ENCODE results near the gene GRK5.
A peak's percentile ranks its signal among the peaks of the same experiment; 100 is the strongest.

Gene GRK5

GRCh38 chr10:119494236-119495020, 287.1 kb downstream of the GRK5 start:
- H3K4me3 ChIP-seq = no peak overlapping the region
- no peak for TF ChIP-seq FOXP2 (optimal IDR thresholded peaks at IDR 0.05; ENCODE audit: control extremely low read depth, extremely low read length, insufficient read depth)
- TF ChIP-seq EZH2 (IDR thresholded peaks at IDR 0.05) = no peak
- TF ChIP-seq POLR2AphosphoS5 (IDR thresholded peaks at IDR 0.05; ENCODE audit: borderline replicate concordance, low read depth, low read length) = no peak
- no peak for DNase-seq (ENCODE audit: low read depth, low spot score)
- H3K9ac ChIP-seq (ENCODE audit: insufficient read length) = no peak overlapping the region
- no peak overlapping the region for H3K27ac ChIP-seq
- H3K9me3 ChIP-seq (ENCODE audit: low read depth, low read length) = no peaks in the 10 kb centered on the region
- H3K36me3 ChIP-seq (ENCODE audit: insufficient read depth, low read length) = no peaks in the 10 kb centered on the region

- Histone ChIP-seq H3K9ac (ENCODE audit: insufficient read length) (no peak overlapping the region), H3K27ac (no peak overlapping the region), H3K4me3 (no peak overlapping the region), H3K9me3 (ENCODE audit: low read depth, low read length) (no peaks in the 10 kb centered on the region), H3K36me3 (ENCODE audit: insufficient read depth, low read length) (no peaks in the 10 kb centered on the region)
- DNase-seq (ENCODE audit: low read depth, low spot score) = no peak
- TF ChIP-seq FOXP2 (optimal IDR thresholded peaks at IDR 0.05; ENCODE audit: control extremely low read depth, extremely low read length, insufficient read depth) = no peak
- no peak for TF ChIP-seq POLR2AphosphoS5 (IDR thresholded peaks at IDR 0.05; ENCODE audit: borderline replicate concordance, low read depth, low read length)
- no peak for TF ChIP-seq EZH2 (IDR thresholded peaks at IDR 0.05)
Observed at GRCh38 chr10:119495021-119495505, 287.7 kb downstream of the GRK5 start.

GRCh38 chr10:119495545-119495944, 288.2 kb downstream of the GRK5 start:
- no peak overlapping the region for H3K27ac ChIP-seq
- DNase-seq (ENCODE audit: low read depth, low spot score) = no peak
- H3K9ac ChIP-seq (ENCODE audit: insufficient read length) = no peak overlapping the region
- no peak overlapping the region for H3K4me3 ChIP-seq
- H3K36me3 ChIP-seq (ENCODE audit: insufficient read depth, low read length) = no peaks in the 10 kb centered on the region
- TF ChIP-seq EZH2 (IDR thresholded peaks at IDR 0.05) = no peak
- TF ChIP-seq POLR2AphosphoS5 (IDR thresholded peaks at IDR 0.05; ENCODE audit: borderline replicate concordance, low read depth, low read length) = no peak
- no peak for TF ChIP-seq FOXP2 (optimal IDR thresholded peaks at IDR 0.05; ENCODE audit: control extremely low read depth, extremely low read length, insufficient read depth)
- H3K9me3 ChIP-seq (ENCODE audit: low read depth, low read length) = no peaks in the 10 kb centered on the region

- H3K9me3 ChIP-seq (ENCODE audit: low read depth, low read length) = no peaks in the 10 kb centered on the region
- no peaks in the 10 kb centered on the region for H3K36me3 ChIP-seq (ENCODE audit: insufficient read depth, low read length)
- DNase-seq (ENCODE audit: low read depth, low spot score) = no peak
- H3K27ac ChIP-seq = no peak overlapping the region
- H3K9ac ChIP-seq (ENCODE audit: insufficient read length) = no peak overlapping the region
- H3K4me3 ChIP-seq = no peak overlapping the region
- no peak for TF ChIP-seq EZH2 (IDR thresholded peaks at IDR 0.05)
- no peak for TF ChIP-seq POLR2AphosphoS5 (IDR thresholded peaks at IDR 0.05; ENCODE audit: borderline replicate concordance, low read depth, low read length)
- no peak for TF ChIP-seq FOXP2 (optimal IDR thresholded peaks at IDR 0.05; ENCODE audit: control extremely low read depth, extremely low read length, insufficient read depth)
Observed at GRCh38 chr10:119496273-119496672, 288.9 kb downstream of the GRK5 start.

GRCh38 chr10:119497243-119497642, 289.9 kb downstream of the GRK5 start:
- H3K27ac ChIP-seq = no peak overlapping the region
- H3K4me3 ChIP-seq = no peak overlapping the region
- no peak for DNase-seq (ENCODE audit: low read depth, low spot score)
- no peak for TF ChIP-seq EZH2 (IDR thresholded peaks at IDR 0.05)
- TF ChIP-seq FOXP2 (optimal IDR thresholded peaks at IDR 0.05; ENCODE audit: control extremely low read depth, extremely low read length, insufficient read depth) = no peak
- TF ChIP-seq POLR2AphosphoS5 (IDR thresholded peaks at IDR 0.05; ENCODE audit: borderline replicate concordance, low read depth, low read length) = no peak
- H3K9ac ChIP-seq (ENCODE audit: insufficient read length) = no peak overlapping the region
- no peaks in the 10 kb centered on the region for H3K36me3 ChIP-seq (ENCODE audit: insufficient read depth, low read length)
- H3K9me3 ChIP-seq (ENCODE audit: low read depth, low read length) = no peaks in the 10 kb centered on the region

GRCh38 chr10:119498889-119499676, 291.7 kb downstream of the GRK5 start:
- no peak for TF ChIP-seq POLR2AphosphoS5 (IDR thresholded peaks at IDR 0.05; ENCODE audit: borderline replicate concordance, low read depth, low read length)
- no peak for TF ChIP-seq EZH2 (IDR thresholded peaks at IDR 0.05)
- TF ChIP-seq FOXP2 (optimal IDR thresholded peaks at IDR 0.05; ENCODE audit: control extremely low read depth, extremely low read length, insufficient read depth) = no peak
- H3K9ac ChIP-seq (ENCODE audit: insufficient read length) = no peak overlapping the region
- H3K27ac ChIP-seq = no peak overlapping the region

GRCh38 chr10:119499677-119500002, 292.3 kb downstream of the GRK5 start:
- H3K9me3 ChIP-seq (ENCODE audit: low read depth, low read length) = no peaks in the 10 kb centered on the region
- no peak overlapping the region for H3K27ac ChIP-seq
- no peak overlapping the region for H3K4me3 ChIP-seq
- H3K36me3 ChIP-seq (ENCODE audit: insufficient read depth, low read length) = no peaks in the 10 kb centered on the region
- H3K9ac ChIP-seq (ENCODE audit: insufficient read length) = no peak overlapping the region
- TF ChIP-seq POLR2AphosphoS5 (IDR thresholded peaks at IDR 0.05; ENCODE audit: borderline replicate concordance, low read depth, low read length) (no peak), FOXP2 (optimal IDR thresholded peaks at IDR 0.05; ENCODE audit: control extremely low read depth, extremely low read length, insufficient read depth) (no peak), EZH2 (IDR thresholded peaks at IDR 0.05) (no peak)
- DNase-seq (ENCODE audit: low read depth, low spot score) = no peak

More at GRCh38 chr10:119498889-119499676, 291.7 kb downstream of the GRK5 start:
- Histone ChIP-seq H3K36me3 (ENCODE audit: insufficient read depth, low read length) (no peaks in the 10 kb centered on the region), H3K9me3 (ENCODE audit: low read depth, low read length) (no peaks in the 10 kb centered on the region), H3K4me3 (no peak overlapping the region)
- no peak for DNase-seq (ENCODE audit: low read depth, low spot score)

- Histone ChIP-seq H3K27ac (0 out of 2 replicates have a peak overlapping the region, but pooled peaks have one; percentile 5), H3K36me3 (ENCODE audit: insufficient read depth, low read length) (no peaks in the 10 kb centered on the region), H3K9ac (ENCODE audit: insufficient read length) (no peak overlapping the region), H3K4me3 (no peak overlapping the region), H3K9me3 (ENCODE audit: low read depth, low read length) (no peaks in the 10 kb centered on the region)
- TF ChIP-seq EZH2 (IDR thresholded peaks at IDR 0.05) (no peak), FOXP2 (optimal IDR thresholded peaks at IDR 0.05; ENCODE audit: control extremely low read depth, extremely low read length, insufficient read depth) (no peak), POLR2AphosphoS5 (IDR thresholded peaks at IDR 0.05; ENCODE audit: borderline replicate concordance, low read depth, low read length) (no peak)
- DNase-seq (ENCODE audit: low read depth, low spot score) = no peak
Observed at GRCh38 chr10:119500123-119500795, 292.9 kb downstream of the GRK5 start.
